NAMALWA (cell line): ENCODE results near the gene PPT1.

Experiments used
- DNase-seq: peaks from one replicate; pipeline ENCODE4 v3.0.0-alpha.2; 2015; ENCODE audit warnings: low spot score

Gene PPT1

GRCh38 chr1:40030528-40031135 lies 66.4 kb downstream of the PPT1 start:
- no peak for DNase-seq

- no peak for DNase-seq
These were observed 67.4 kb downstream of the PPT1 start for GRCh38 chr1:40029608-40030007.

GRCh38 chr1:40027647-40028046 lies 69.4 kb downstream of the PPT1 start:
- DNase-seq = no peak

- DNase-seq = no peak
These were observed 72.4 kb downstream of the PPT1 start for GRCh38 chr1:40024671-40025070.

- DNase-seq = no peak
These were observed 73.6 kb downstream of the PPT1 start for GRCh38 chr1:40023379-40023944.
